Activated naive CD8-positive, alpha-beta T cell (primary cell): ENCODE results near the gene KNL1.
"Not testable (repeated sequence)": the region's sequence is repeated elsewhere in the genome, so short reads cannot be mapped to it uniquely, and the experiment has no call there.

Experiments used
- H3K27ac Mint-ChIP-seq: one replicate; pipeline ENCODE4 v1.8.0; 2021; ENCODE audit warnings: mixed read lengths
- H3K27me3 Mint-ChIP-seq: one replicate; pipeline ENCODE4 v1.8.0; 2021; ENCODE audit warnings: mixed read lengths
- H3K36me3 Mint-ChIP-seq: one replicate; pipeline ENCODE4 v1.8.0; 2021; ENCODE audit warnings: mixed read lengths
- H3K4me1 Mint-ChIP-seq: one replicate; pipeline ENCODE4 v1.8.0; 2021; ENCODE audit warnings: low read depth, mixed read lengths
- H3K4me3 Mint-ChIP-seq: one replicate; pipeline ENCODE4 v1.8.0; 2021; ENCODE audit warnings: mild to moderate bottlenecking, mixed read lengths
- H3K9me3 Mint-ChIP-seq: one replicate; pipeline ENCODE4 v1.8.0; 2021; ENCODE audit warnings: low read depth, mixed read lengths

The KNL1 gene

DNA sequence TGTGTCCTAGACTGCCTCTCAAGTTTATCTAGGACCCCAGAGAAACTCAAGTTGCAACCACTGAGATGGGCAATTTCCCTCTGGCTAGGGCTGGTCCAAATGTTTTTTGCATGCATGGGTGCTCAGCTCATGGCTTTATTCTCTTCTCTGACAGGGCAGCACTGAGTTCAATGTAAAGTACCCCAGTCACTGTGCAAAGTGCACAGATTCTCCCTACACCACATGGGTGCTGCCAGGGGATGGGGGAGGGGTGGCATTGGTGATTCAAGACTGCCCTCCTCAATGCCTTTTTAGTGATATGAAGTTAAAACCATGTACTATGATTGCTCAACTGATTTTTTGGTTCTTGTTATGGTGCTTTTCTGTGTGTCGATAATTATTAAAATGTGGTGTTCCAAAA lies 86.1 kb downstream of the KNL1 start:
- no peaks in the 10 kb centered on the region for H3K9me3 Mint-ChIP-seq
- no peaks in the 10 kb centered on the region for H3K4me1 Mint-ChIP-seq
- H3K27me3 Mint-ChIP-seq = no peaks in the 10 kb centered on the region
- H3K36me3 Mint-ChIP-seq = no peaks in the 10 kb centered on the region
- no peak overlapping the region for H3K27ac Mint-ChIP-seq
- H3K4me3 Mint-ChIP-seq = no peak overlapping the region

DNA sequence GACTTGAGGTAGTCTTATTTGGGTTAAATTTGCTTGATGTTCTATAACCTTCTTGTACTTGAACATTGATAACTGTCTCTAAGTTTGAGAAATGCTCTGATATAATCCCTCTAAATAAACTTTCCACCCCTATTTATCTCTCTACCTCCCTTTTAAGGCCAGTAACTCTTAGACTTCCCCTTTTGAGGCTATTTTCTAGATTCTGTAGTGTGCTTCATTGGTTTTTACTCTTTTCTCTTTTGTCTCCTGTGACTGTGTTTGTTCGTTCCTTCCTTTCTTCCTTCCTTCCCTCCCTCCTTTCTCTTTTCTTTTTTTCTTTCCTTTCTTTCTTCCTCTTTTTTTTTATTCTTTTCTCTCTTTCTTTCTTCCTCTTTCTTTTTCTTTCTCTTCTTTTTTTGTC lies 86.9 kb downstream of the KNL1 start:
- H3K36me3 Mint-ChIP-seq, H3K4me1 Mint-ChIP-seq, H3K9me3 Mint-ChIP-seq, H3K4me3 Mint-ChIP-seq, H3K27ac Mint-ChIP-seq, H3K27me3 Mint-ChIP-seq: not testable (repeated sequence)

DNA sequence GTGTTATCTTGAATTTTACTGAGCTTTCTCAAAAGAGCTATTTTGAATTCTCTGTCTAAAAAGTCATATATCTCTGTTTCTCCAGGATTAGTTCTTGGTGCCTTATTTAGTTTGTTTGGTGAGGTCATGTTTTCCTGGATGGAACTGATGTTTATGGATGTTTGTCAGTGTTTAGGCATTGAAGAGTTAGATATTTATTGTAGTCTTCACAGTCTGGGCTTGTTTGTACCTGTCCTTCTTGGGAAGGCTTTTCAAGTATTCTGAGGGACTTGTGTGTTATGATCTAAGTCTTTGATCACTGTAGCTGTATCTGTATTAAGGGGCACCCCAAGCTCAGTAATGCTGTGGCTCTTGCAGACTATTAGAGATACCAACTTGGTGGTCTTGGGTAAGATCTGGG lies 90.3 kb downstream of the KNL1 start:
- Mint-ChIP-seq H3K27me3 (no peaks in the 10 kb centered on the region), H3K27ac (no peak overlapping the region), H3K4me1 (no peaks in the 10 kb centered on the region), H3K4me3 (no peak overlapping the region), H3K36me3 (no peaks in the 10 kb centered on the region), H3K9me3 (no peaks in the 10 kb centered on the region)

DNA sequence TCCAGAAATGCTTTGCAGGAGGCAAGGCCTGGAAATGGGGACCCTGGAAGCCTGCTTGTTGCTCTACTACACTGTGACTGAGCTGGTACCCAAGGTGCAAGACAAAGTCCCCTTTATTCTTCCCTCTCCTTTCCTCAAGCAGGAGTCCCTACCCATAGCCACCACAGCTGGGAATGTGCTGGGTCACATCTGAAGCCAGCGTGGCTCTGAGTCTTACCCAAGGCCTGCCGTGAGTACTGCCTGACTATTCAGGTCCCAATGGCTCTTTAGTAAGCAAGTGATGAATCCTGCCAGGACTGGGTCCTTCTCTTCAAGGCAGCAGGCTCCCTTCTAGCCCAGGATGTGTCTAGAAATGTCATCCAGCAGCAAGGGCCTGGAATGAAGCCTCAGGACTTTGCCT lies 91.3 kb downstream of the KNL1 start:
- Mint-ChIP-seq H3K4me1 (no peaks in the 10 kb centered on the region), H3K27ac (no peak overlapping the region), H3K36me3 (no peaks in the 10 kb centered on the region), H3K4me3 (no peak overlapping the region), H3K27me3 (no peaks in the 10 kb centered on the region), H3K9me3 (no peaks in the 10 kb centered on the region)

DNA sequence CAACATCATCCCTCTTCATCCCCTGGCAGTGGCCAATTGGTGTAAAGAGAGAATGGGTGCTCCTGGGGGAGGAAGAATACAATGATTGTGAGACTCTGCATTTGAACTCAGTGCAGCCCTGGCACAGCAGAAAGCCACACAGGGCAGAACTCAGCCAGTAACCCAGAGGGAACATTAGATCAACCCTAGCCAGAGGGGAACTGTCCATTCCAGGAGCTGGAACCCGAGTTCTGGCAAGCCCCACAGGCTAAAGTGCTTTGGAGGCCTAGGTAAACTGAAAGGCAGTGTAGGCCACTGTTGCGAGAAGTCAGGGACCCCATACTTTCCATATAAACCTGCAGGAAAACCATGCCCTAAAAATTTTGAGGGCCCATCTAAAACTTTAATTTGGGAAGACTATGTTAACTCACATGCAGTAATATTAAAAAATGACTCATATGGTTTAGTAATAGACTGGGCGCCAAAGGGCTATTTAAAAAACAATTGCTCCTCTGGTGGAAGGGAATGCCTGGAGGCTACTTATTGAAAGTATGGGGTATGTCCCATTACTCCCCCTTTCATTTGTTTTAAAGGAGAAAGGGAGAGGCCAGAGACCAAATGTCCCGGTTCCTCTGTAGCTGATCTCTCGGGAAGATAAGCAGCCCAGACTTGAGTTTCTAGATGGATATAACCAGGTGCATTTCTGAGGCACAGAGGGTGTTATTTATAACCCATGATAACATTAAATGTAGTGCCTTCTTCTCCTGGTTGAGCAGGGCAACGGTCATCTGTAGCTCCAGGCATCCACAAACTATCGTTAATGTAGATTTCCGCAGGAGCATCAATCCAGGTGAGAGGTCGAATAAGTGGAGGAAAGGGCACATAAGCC lies 95.1 kb downstream of the KNL1 start:
- H3K9me3 Mint-ChIP-seq = no peaks in the 10 kb centered on the region

DNA sequence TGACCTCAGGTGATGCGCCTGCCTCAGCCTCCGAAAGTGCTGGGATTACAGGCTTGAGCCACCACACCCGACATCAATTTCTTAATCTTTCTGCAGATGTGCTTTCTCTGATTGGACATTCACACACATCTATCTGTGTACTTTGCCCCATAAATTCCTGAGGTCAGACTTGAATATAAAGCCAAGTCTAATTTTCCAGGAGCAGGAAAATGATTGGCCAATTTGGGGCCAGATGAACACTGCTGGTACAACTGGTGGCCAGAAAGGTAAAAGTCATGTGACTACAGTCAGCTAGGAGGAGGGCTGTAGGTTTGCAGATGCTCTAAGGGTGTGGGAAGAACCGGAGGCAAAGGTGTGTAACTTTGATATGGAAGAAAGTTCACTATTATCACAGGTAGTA lies 97.7 kb downstream of the KNL1 start:
- Mint-ChIP-seq H3K27me3 (no peaks in the 10 kb centered on the region), H3K4me3 (peak overlapping the region; percentile 32), H3K4me1 (peaks cover 18% of the 10 kb centered on the region), H3K27ac (no peak overlapping the region), H3K9me3 (no peaks in the 10 kb centered on the region), H3K36me3 (no peaks in the 10 kb centered on the region)

More for the DNA sequence above, 95.1 kb downstream of the KNL1 start:
- H3K4me1 Mint-ChIP-seq = peaks cover 9% of the 10 kb centered on the region
- H3K27me3 Mint-ChIP-seq = no peaks in the 10 kb centered on the region
- no peaks in the 10 kb centered on the region for H3K36me3 Mint-ChIP-seq
- H3K27ac Mint-ChIP-seq = peak overlapping the region; percentile 16
- H3K4me3 Mint-ChIP-seq = no peak overlapping the region

DNA sequence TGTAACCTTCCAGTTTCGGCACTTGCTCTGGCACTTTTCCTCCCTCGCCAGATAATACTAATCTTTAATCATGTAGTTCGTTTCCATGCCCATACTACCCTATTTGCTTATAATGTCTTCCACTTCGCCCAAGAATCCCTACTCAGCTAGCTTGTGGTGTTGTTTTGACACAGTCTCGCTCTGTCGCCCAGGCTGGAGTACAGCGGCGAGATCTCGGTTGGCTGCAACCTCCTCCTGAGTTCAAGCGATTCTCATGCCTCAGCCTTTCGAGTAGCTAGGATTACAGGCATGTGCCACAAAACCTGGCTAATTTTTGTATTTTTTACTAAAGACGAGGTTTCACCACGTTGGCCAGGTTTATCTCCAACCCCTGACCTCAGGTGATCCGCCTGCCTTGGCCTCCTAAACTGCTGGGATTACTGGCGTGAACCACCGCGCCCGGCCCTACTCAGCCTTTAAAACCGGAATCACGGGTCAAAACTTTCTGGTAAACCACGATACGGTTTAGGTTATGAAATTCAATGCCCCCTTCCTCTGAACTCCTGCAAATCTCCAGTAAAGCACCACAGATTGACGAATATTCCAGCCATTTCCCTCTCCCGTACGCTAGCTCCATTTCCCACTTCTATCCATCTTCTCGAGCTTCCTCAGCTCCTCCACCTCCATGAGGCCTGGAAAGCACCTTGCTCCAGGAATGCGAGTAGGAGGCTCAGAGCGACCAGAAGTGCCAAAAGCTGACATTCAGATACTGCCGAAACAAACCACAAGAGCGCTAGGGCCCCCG lies 100.0 kb downstream of the KNL1 start:
- no peaks in the 10 kb centered on the region for H3K9me3 Mint-ChIP-seq
- peak overlapping the region; percentile 97 for H3K4me3 Mint-ChIP-seq
- H3K27me3 Mint-ChIP-seq = no peaks in the 10 kb centered on the region
- H3K27ac Mint-ChIP-seq = peak overlapping the region; percentile 95
- no peaks in the 10 kb centered on the region for H3K36me3 Mint-ChIP-seq
- H3K4me1 Mint-ChIP-seq = peaks cover 19% of the 10 kb centered on the region

DNA sequence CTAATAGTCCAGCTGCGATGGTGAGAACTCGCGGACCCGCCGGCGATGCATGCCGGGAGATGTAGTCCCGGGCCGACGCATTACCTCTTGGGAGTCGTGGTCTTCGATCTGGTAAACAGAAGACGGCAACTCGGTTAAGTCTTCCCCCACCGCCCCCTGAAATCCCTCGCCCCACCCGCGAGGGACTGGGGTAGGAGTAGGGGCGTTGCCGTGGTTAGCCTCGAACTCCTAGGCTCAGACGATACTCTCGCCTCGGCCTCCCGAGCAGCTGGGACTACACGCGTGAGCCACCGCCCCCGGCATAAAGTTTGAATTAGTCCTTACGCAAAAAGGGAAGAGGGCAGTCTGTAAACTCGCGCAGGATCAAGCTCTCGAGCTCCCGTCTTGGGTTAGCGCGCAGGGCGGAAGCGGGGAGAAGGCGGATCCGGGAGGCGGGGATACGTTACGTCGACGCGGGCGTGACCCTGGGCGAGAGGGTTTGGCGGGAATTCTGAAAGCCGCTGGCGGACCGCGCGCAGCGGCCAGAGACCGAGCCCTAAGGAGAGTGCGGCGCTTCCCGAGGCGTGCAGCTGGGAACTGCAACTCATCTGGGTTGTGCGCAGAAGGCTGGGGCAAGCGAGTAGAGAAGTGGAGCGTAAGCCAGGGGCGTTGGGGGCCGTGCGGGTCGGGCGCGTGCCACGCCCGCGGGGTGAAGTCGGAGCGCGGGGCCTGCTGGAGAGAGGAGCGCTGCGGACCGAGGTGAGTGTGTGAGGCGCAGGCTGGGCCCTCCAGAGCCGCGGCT lies 100.8 kb downstream of the KNL1 start, which contains the start of gene RAD51:
Gene RAD51, plus strand, starts transcription at position 487 of the 781 bp plus-strand sequence. CDS start 3,585 bp downstream, outside the sequence.
- Mint-ChIP-seq H3K9me3 (no peaks in the 10 kb centered on the region), H3K4me1 (peaks cover 19% of the 10 kb centered on the region)

DNA sequence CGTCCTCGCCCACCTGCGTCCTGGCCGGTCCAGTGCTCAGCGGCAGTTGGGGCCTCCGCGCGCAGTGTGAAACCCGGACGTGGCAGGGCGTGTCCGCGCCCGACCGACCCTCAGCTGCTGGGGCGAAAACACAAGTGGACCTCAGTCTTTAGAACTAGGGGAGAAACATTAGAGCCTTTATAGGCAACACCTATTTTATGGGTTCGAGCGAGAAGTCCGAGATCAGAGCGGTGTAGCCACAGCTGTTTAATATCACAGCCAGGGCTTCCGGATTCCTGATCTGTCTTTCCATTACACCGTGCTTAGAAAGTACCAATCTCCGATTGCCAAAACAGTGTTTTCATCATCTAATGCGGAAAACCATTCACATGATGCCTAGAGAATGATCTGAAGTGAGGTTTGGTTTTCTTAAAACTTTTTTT lies 101.4 kb downstream of the KNL1 start:
- Mint-ChIP-seq H3K9me3 (no peaks in the 10 kb centered on the region), H3K27ac (peak overlapping the region; percentile 95), H3K36me3 (no peaks in the 10 kb centered on the region), H3K27me3 (no peaks in the 10 kb centered on the region), H3K4me1 (peaks cover 19% of the 10 kb centered on the region), H3K4me3 (peak overlapping the region; percentile 97)

More for the DNA sequence above, 100.8 kb downstream of the KNL1 start, which contains the start of gene RAD51:
- Mint-ChIP-seq H3K4me3 (peak within 1 kb of the TSS; percentile 97), H3K27ac (peak within 1 kb of the TSS; percentile 95), H3K27me3 (no peaks in the 10 kb centered on the region), H3K36me3 (no peaks in the 10 kb centered on the region)

DNA sequence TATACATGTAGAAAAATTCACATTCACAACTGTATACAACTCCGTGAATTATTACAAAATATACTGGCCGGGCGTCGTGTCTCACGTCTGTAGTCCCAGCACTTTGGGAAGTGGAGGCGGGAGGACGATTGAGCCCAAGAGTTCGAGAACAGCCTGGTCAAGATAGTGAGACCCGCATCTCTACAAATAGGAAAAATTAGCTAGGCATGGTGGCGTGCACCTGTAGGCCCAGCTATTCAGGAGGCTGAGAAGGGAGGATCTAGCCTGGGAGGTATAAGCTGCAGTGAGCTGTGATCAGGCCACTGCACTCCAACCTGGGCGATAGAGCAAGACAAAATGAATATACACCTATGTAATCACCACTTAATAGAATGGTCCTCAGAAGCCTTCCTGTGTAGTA lies 102.2 kb downstream of the KNL1 start:
- Mint-ChIP-seq H3K9me3 (no peaks in the 10 kb centered on the region), H3K36me3 (peaks cover 4% of the 10 kb centered on the region), H3K27ac (no peak overlapping the region), H3K4me1 (peaks cover 19% of the 10 kb centered on the region), H3K27me3 (no peaks in the 10 kb centered on the region), H3K4me3 (peak overlapping the region; percentile 97)

DNA sequence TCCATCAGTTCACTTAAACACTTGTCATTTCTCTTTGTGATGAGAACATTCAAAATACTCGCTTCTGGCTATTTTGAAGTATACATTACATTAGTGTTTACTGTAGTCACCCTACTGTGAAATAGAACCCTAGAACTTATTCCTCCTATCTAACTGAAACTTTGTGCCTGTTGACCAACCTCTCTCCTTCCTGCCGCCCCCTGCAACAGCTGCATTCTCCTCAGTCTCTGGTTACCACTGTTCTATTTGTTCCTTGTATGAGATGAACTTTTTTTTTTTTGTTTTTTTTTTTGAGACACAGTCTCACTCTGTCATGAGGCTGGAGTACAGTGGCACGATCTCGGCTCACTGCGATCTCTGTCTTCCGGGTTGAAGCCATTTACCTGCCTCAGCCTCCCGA lies 103.9 kb downstream of the KNL1 start:
- peaks cover 8% of the 10 kb centered on the region for H3K36me3 Mint-ChIP-seq
- H3K4me3 Mint-ChIP-seq = peak overlapping the region; percentile 34
- no peaks in the 10 kb centered on the region for H3K27me3 Mint-ChIP-seq
- H3K27ac Mint-ChIP-seq = no peak overlapping the region
- no peaks in the 10 kb centered on the region for H3K9me3 Mint-ChIP-seq
- H3K4me1 Mint-ChIP-seq = peaks cover 16% of the 10 kb centered on the region

DNA sequence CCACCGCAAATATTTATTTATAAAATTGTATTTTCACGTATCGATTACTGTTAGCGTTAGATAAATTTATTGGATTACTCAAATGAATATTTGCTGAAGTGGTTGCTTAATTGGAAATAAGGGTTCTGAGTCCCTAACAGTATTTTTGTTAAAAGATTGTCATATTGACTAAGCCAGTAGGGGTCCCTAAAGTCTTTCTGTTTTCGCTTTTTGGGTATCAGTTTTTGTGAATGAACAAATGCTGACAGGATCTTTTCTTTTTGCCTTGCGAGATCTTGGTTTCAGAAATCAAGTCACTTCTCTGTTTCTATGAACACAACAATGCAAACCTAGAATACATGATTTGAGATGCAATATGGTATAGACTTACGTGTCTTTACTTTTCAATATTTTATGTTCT lies 108.0 kb downstream of the KNL1 start:
- H3K27ac Mint-ChIP-seq = no peak overlapping the region
- no peaks in the 10 kb centered on the region for H3K4me1 Mint-ChIP-seq
- no peak overlapping the region for H3K4me3 Mint-ChIP-seq
- peaks cover 11% of the 10 kb centered on the region for H3K36me3 Mint-ChIP-seq
- no peaks in the 10 kb centered on the region for H3K27me3 Mint-ChIP-seq
- H3K9me3 Mint-ChIP-seq = no peaks in the 10 kb centered on the region

DNA sequence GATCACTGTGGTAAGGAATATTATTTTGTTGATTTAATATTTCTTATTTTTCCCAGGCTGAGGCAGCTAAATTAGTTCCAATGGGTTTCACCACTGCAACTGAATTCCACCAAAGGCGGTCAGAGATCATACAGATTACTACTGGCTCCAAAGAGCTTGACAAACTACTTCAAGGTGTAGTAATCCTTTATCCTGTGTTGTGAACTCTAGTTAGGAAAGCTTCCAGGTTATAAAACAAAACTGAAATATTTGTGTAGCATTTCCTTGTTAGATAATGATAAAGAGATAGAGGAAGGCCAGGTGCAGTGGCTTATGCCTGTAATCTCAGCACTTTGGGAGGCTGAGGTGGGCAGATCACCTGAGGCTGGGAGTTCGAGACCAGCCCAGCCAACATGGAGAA lies 112.1 kb downstream of the KNL1 start:
- Mint-ChIP-seq H3K9me3 (no peaks in the 10 kb centered on the region), H3K27ac (no peak overlapping the region), H3K4me1 (no peaks in the 10 kb centered on the region), H3K4me3 (no peak overlapping the region), H3K27me3 (no peaks in the 10 kb centered on the region), H3K36me3 (peaks cover 11% of the 10 kb centered on the region)
